ENCODE data around the gene SFMBT2. TPM values are rescaled to one million over a fixed set of nuclear protein-coding genes. Genes with fewer than 3 reads are reported as not detected.

Gene SFMBT2
- total RNA-seq, 1 experiment from 2014 or later, result 1.3 TPM

DNA sequence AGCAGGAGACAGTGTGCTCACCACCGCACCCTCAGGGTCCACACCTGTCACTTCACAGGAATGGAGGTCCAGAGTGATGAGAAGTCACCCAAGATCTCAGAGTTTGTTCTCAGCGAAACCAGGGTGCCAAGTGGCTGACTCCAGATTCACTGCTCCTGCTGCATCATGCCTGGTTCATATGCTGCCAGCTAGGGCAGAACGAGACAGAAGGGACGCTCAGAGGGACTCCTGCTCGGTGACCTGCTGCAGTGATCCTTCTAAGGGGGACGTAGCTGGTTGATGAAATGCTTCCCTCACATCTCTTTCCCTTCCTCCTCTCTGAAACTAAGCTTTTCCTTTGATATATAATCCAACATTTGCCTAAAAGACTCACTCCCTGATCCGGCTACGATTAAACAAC is 248.5 kb downstream of the SFMBT2 start:
- in situ Hi-C loops (cut with HindIII; ENCODE audit: low pct_unique_long_range_greater_than_20kb, low sequenced_read_pairs), result no loop called here
- Histone ChIP-seq H3K9me3 (ENCODE audit: control insufficient read depth, insufficient read depth, low read depth, low read length) (no peaks in the 10 kb centered on the region), H3K27me3 (ENCODE audit: control insufficient read depth, insufficient read depth, low read length) (no peaks in the 10 kb centered on the region; the same call in 1 of the 2 replicates), H3K27ac (ENCODE audit: low read length) (no peak overlapping the region), H3K4me1 (ENCODE audit: control insufficient read depth, insufficient read depth, low read length) (no peaks in the 10 kb centered on the region), H3K36me3 (ENCODE audit: control insufficient read depth, insufficient read depth, low read length) (no peaks in the 10 kb centered on the region), H3K4me3 (ENCODE audit: low read depth in 2 of 2, low read length in 2 of 2) (no peak overlapping the region)
- ATAC-seq (no peak), DNase-seq (ENCODE audit: low read depth, low spot score) (no peak)
- no peak for TF ChIP-seq POLR2AphosphoS5 (IDR thresholded peaks at IDR 0.05; ENCODE audit: low read depth, low read length)
- TF ChIP-seq CTCF (IDR thresholded peaks at IDR 0.05), result no peak
- TF ChIP-seq REST (IDR thresholded peaks at IDR 0.05; ENCODE audit: insufficient read depth in 1 of 2, low read depth in 2 of 2, low read length in 1 of 2), result no peak
- no peak for TF ChIP-seq SIN3A (IDR thresholded peaks at IDR 0.05; ENCODE audit: borderline replicate concordance, insufficient read depth, low read depth, low read length)
- no peak for TF ChIP-seq TCF7L2 (IDR thresholded peaks at IDR 0.05; ENCODE audit: low read depth, low read length)
- CTCF ChIA-PET, result no interaction called here
- POLR2A ChIA-PET, result no interaction called here
- no TSS peak for BruUV-seq (replicated peaks)
- intact Hi-C loops (cut with micrococcal nuclease; ENCODE audit: unreplicated experiment), result no loop called here

- ATAC-seq, result no peak
Observed at GRCh38 chr10:7161484-7162250, 249.2 kb downstream of the SFMBT2 start.

GRCh38 chr10:7159928-7160327 is 250.9 kb downstream of the SFMBT2 start:
- ChIA-PET CTCF (no interaction called here), POLR2A (no interaction called here)
- H3K9me3 ChIP-seq (ENCODE audit: control insufficient read depth, insufficient read depth, low read depth, low read length), result no peaks in the 10 kb centered on the region
- no peak for TF ChIP-seq TCF7L2 (IDR thresholded peaks at IDR 0.05; ENCODE audit: low read depth, low read length)
- no peak for TF ChIP-seq CTCF (IDR thresholded peaks at IDR 0.05)
- no peak for TF ChIP-seq POLR2AphosphoS5 (IDR thresholded peaks at IDR 0.05; ENCODE audit: low read depth, low read length)
- TF ChIP-seq REST (IDR thresholded peaks at IDR 0.05; ENCODE audit: insufficient read depth in 1 of 2, low read depth in 2 of 2, low read length in 1 of 2), result no peak
- no peak for TF ChIP-seq SIN3A (IDR thresholded peaks at IDR 0.05; ENCODE audit: borderline replicate concordance, insufficient read depth, low read depth, low read length)
- in situ Hi-C loops (cut with HindIII; ENCODE audit: low pct_unique_long_range_greater_than_20kb, low sequenced_read_pairs), result no loop called here
- ATAC-seq (no peak), DNase-seq (ENCODE audit: low read depth, low spot score) (no peak)
- no peaks in the 10 kb centered on the region; the same call in 1 of the 2 replicates for H3K27me3 ChIP-seq (ENCODE audit: control insufficient read depth, insufficient read depth, low read length)
- no peaks in the 10 kb centered on the region for H3K4me1 ChIP-seq (ENCODE audit: control insufficient read depth, insufficient read depth, low read length)
- BruUV-seq (replicated peaks), result no TSS peak
- no peaks in the 10 kb centered on the region for H3K36me3 ChIP-seq (ENCODE audit: control insufficient read depth, insufficient read depth, low read length)
- no peak overlapping the region for H3K4me3 ChIP-seq (ENCODE audit: low read depth in 2 of 2, low read length in 2 of 2)
- H3K27ac ChIP-seq (ENCODE audit: low read length), result no peak overlapping the region
- intact Hi-C loops (cut with micrococcal nuclease; ENCODE audit: unreplicated experiment), result no loop called here

More at GRCh38 chr10:7161484-7162250, 249.2 kb downstream of the SFMBT2 start:
- in situ Hi-C loops (cut with HindIII; ENCODE audit: low pct_unique_long_range_greater_than_20kb, low sequenced_read_pairs), result no loop called here
- Histone ChIP-seq H3K4me3 (ENCODE audit: low read depth in 2 of 2, low read length in 2 of 2) (no peak overlapping the region), H3K9me3 (ENCODE audit: control insufficient read depth, insufficient read depth, low read depth, low read length) (no peaks in the 10 kb centered on the region), H3K4me1 (ENCODE audit: control insufficient read depth, insufficient read depth, low read length) (no peaks in the 10 kb centered on the region), H3K36me3 (ENCODE audit: control insufficient read depth, insufficient read depth, low read length) (no peaks in the 10 kb centered on the region), H3K27me3 (ENCODE audit: control insufficient read depth, insufficient read depth, low read length) (no peaks in the 10 kb centered on the region; the same call in 1 of the 2 replicates), H3K27ac (ENCODE audit: low read length) (no peak overlapping the region)
- no TSS peak for BruUV-seq (replicated peaks)
- POLR2A ChIA-PET, result no interaction called here
- CTCF ChIA-PET, result no interaction called here
- no peak for TF ChIP-seq POLR2AphosphoS5 (IDR thresholded peaks at IDR 0.05; ENCODE audit: low read depth, low read length)
- DNase-seq (ENCODE audit: low read depth, low spot score), result no peak
- intact Hi-C loops (cut with micrococcal nuclease; ENCODE audit: unreplicated experiment), result no loop called here

All from Panc1 (cell line).